Fibroblast of lung (primary cell): ENCODE data around the gene PLEKHA1. TPM values are rescaled to one million over a fixed set of nuclear protein-coding genes. Genes with fewer than 3 reads are reported as not detected.

Experiments used
- DNase-seq, 2 donors: peaks; one replicate each; pipeline versions ENCODE4 v3.0.0 to v3.0.0-alpha.2; 2010; ENCODE audit warnings: low read depth in 2 of 2
- H2AFZ ChIP-seq: 2 replicates; pipeline ENCODE4 v1.5.1; 2012; ENCODE audit warnings: low read length, control low read depth, inconsistent platforms
- H3K27ac ChIP-seq: 2 replicates; pipeline ENCODE4 v1.5.1; 2011; ENCODE audit warnings: low read length, control low read depth; ENCODE audit not compliant: insufficient read depth
- H3K27me3 ChIP-seq: 2 replicates; pipeline ENCODE4 v1.5.1; 2011; ENCODE audit warnings: mild to moderate bottlenecking, low read length; ENCODE audit not compliant: control insufficient read depth, insufficient read depth
- H3K36me3 ChIP-seq: 2 replicates; pipeline ENCODE4 v1.5.1; 2011; ENCODE audit warnings: low read length; ENCODE audit not compliant: control insufficient read depth, insufficient read depth
- H3K4me1 ChIP-seq: 2 replicates; pipeline ENCODE4 v1.5.1; 2011; ENCODE audit warnings: low read length; ENCODE audit not compliant: control insufficient read depth, insufficient read depth; ENCODE audit errors: extremely low read depth
- H3K4me2 ChIP-seq: 2 replicates; pipeline ENCODE4 v1.5.1; 2011; ENCODE audit warnings: low read length, control low read depth; ENCODE audit not compliant: insufficient read depth; ENCODE audit errors: extremely low read depth
- H3K4me3 ChIP-seq, 4 experiments: fragments of 200-600 bp in 1 of 4; sonication (generic) in 1 of 4; replicated peaks in 1 of 4; 2 replicates each; pipeline ENCODE4 v1.5.1; 2011 to 2016; ENCODE audit warnings: low read length in 4 of 4, low read depth in 3 of 4, mild to moderate bottlenecking in 3 of 4, control low read depth in 2 of 4, inconsistent platforms in 1 of 4, mixed read lengths in 1 of 4; ENCODE audit not compliant: insufficient read depth in 1 of 4; ENCODE audit errors: control extremely low read depth in 1 of 4
- H3K79me2 ChIP-seq: 2 replicates; pipeline ENCODE4 v1.5.1; 2012; ENCODE audit warnings: mild to moderate bottlenecking, low read length, inconsistent platforms; ENCODE audit not compliant: control insufficient read depth, insufficient read depth
- H3K9ac ChIP-seq: 2 replicates; pipeline ENCODE4 v1.5.1; 2011; ENCODE audit warnings: mild to moderate bottlenecking, low read length, control low read depth; ENCODE audit not compliant: insufficient read depth
- H3K9me3 ChIP-seq: 2 replicates; pipeline ENCODE4 v1.5.1; 2012; ENCODE audit warnings: low read depth, low read length; ENCODE audit not compliant: control insufficient read depth, insufficient read depth
- H4K20me1 ChIP-seq: 2 replicates; pipeline ENCODE4 v1.5.1; 2011; ENCODE audit warnings: low read length; ENCODE audit not compliant: control insufficient read depth, insufficient read depth; ENCODE audit errors: extremely low read depth
- EZH2 ChIP-seq: IDR thresholded peaks from 2 replicates; pipeline ENCODE4 v1.5.1; 2012; ENCODE audit warnings: low read length, control low read depth, mild to moderate bottlenecking; ENCODE audit errors: missing control alignments
- polyA plus RNA-seq, 2 donors: library from polyadenylated mRNA; depleted of rRNA in 1 of 2; stranded (reverse) in 1 of 2; unstranded in 1 of 2; fragments of >200 nt; gene quantifications; 2 replicates each; pipeline ENCODE4 v1.2.1, GENCODE V29; 2011 to 2012; ENCODE audit warnings: missing spikeins in 1 of 2
- total RNA-seq: library from RNA; depleted of rRNA; stranded (reverse); fragments of >200 nt; gene quantifications from 2 replicates; pipeline ENCODE4 v1.2.1, GENCODE V29; 2014
- TF ChIP-seq, protein P1 (sequence below), 2 donors: IDR thresholded peaks in 1 of 2; conservative IDR thresholded peaks in 1 of 2; 1 replicate in 1 of 2; 2 replicates in 1 of 2; pipeline ENCODE4 v1.5.1; 2011 to 2012; ENCODE audit warnings: low read length in 2 of 2, control low read depth in 1 of 2, inconsistent platforms in 1 of 2, low read depth in 1 of 2, mild to moderate bottlenecking in 1 of 2

Gene PLEKHA1
- total and polyA plus RNA-seq, 2 donors (not counting 1 experiment from before 2014, with no cell fraction given) = 14.4 to 37.9 TPM

- Histone ChIP-seq H3K9ac (no peak overlapping the region), H4K20me1 (no peaks in the 10 kb centered on the region), H3K4me1 (peaks cover 23% of the 10 kb centered on the region), H2AFZ (no peak overlapping the region), H3K27me3 (no peaks in the 10 kb centered on the region), H3K79me2 (peaks cover 3% of the 10 kb centered on the region), H3K4me2 (no peak overlapping the region), H3K27ac (no peak overlapping the region), H3K36me3 (no peaks in the 10 kb centered on the region), H3K4me3 (no peak overlapping the region), H3K9me3 (no peaks in the 10 kb centered on the region)
- TF ChIP-seq EZH2 = no peak
- TF ChIP-seq, protein P1, sequence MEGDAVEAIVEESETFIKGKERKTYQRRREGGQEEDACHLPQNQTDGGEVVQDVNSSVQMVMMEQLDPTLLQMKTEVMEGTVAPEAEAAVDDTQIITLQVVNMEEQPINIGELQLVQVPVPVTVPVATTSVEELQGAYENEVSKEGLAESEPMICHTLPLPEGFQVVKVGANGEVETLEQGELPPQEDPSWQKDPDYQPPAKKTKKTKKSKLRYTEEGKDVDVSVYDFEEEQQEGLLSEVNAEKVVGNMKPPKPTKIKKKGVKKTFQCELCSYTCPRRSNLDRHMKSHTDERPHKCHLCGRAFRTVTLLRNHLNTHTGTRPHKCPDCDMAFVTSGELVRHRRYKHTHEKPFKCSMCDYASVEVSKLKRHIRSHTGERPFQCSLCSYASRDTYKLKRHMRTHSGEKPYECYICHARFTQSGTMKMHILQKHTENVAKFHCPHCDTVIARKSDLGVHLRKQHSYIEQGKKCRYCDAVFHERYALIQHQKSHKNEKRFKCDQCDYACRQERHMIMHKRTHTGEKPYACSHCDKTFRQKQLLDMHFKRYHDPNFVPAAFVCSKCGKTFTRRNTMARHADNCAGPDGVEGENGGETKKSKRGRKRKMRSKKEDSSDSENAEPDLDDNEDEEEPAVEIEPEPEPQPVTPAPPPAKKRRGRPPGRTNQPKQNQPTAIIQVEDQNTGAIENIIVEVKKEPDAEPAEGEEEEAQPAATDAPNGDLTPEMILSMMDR (conservative IDR thresholded peaks at IDR 0.05 in 1 of 2, IDR thresholded peaks at IDR 0.05 in 1 of 2; ENCODE audit: low read depth in 1 of 2, low read length in 2 of 2) = no peak
- peak in 1 of 2 donors; percentile 37 for DNase-seq
Observed at GRCh38 chr10:122471531-122472177, 97.1 kb downstream of the PLEKHA1 start.

DNA sequence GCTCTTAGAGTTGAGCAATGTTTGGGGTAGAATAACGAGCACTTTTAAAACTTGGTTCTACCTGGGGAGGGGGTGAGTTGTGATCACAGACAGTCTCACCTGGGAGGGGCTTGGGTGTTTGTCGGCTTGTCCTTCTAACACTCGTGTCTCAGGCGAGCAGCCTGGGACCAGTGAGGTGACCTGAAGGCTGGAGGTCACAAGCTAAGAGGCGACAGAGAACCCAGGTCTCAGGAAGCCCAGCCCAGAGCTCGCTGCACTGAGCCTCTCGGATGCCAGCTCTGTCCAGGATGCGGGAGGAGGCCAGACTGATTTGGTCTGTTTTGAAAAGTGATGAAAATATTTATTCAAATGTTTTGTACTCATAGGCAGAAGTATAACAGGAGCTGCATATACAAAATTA is 98.6 kb downstream of the PLEKHA1 start:
- Histone ChIP-seq H3K4me2 (no peak overlapping the region), H3K36me3 (no peaks in the 10 kb centered on the region), H3K9me3 (no peaks in the 10 kb centered on the region), H2AFZ (no peak overlapping the region), H3K9ac (no peak overlapping the region), H3K4me1 (peaks cover 23% of the 10 kb centered on the region), H3K4me3 (no peak overlapping the region), H3K27ac (no peak overlapping the region), H3K27me3 (no peaks in the 10 kb centered on the region), H4K20me1 (no peaks in the 10 kb centered on the region), H3K79me2 (peaks cover 3% of the 10 kb centered on the region)
- DNase-seq = no peak
- TF ChIP-seq, protein P1 (conservative IDR thresholded peaks at IDR 0.05 in 1 of 2, IDR thresholded peaks at IDR 0.05 in 1 of 2; ENCODE audit: low read depth in 1 of 2, low read length in 2 of 2) = no peak
- no peak for TF ChIP-seq EZH2

DNA sequence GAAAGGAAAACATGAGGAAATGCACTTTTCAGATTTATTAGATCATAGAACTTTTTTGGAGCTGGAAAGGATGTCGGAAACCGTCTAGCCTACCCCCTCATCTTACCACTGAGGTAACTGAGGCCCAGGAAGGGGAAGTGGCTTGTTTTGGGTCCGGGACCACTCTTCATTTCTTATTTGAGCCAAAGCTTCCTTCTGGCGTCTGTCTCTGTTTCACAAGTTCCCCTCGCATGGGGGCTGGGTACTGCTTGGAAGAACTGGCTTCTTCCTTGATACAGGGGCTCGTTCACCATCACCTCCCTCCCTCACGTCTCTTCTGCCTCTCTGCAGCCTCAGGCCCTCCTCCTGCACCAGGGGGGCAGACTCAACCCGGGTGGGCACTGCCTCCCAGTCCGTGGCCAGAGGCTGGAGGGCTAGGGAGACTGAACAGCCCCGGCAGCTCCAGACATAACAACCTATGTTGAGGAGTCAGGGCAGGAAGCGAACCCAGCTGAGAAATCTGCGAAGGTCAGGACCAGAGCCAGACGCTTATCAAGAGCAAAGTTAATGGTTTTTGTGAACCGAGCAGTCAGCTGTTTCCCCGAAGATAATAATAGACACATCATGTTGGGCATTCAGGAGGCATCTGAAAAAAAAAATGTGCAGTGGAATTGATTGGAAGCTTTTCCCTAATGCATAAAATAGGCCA is 99.8 kb downstream of the PLEKHA1 start:
- Histone ChIP-seq H3K4me3 (no peak overlapping the region), H2AFZ (no peak overlapping the region), H3K27me3 (no peaks in the 10 kb centered on the region), H3K9ac (no peak overlapping the region), H3K4me1 (peaks cover 20% of the 10 kb centered on the region), H3K4me2 (no peak overlapping the region), H3K27ac (no peak overlapping the region), H3K36me3 (no peaks in the 10 kb centered on the region), H4K20me1 (no peaks in the 10 kb centered on the region), H3K9me3 (no peaks in the 10 kb centered on the region), H3K79me2 (peaks cover 3% of the 10 kb centered on the region)
- DNase-seq = peak in 1 of 2 donors; percentile 56
- no peak for TF ChIP-seq EZH2
- TF ChIP-seq, protein P1 (conservative IDR thresholded peaks at IDR 0.05 in 1 of 2, IDR thresholded peaks at IDR 0.05 in 1 of 2; ENCODE audit: low read depth in 1 of 2, low read length in 2 of 2) = no peak
